B cell (primary cell): ENCODE data around the gene PNKD. TPM values are rescaled to one million over a fixed set of nuclear protein-coding genes. Genes with fewer than 3 reads are reported as not detected.

ENCODE experiments used
- ATAC-seq: fragments of 200-7000 bp; cut with Tn5 transposase; one replicate; pipeline ENCODE4 v1.10.0; 2021; ENCODE audit warnings: low read depth, mild to moderate bottlenecking, moderate number of reproducible peaks, moderate library complexity
- CTCF ChIA-PET: fragments of 350-600 bp; sonication (Branson Sonifier 250); formaldehyde crosslinking; loops from one replicate; lab custom pipeline; 2021; ENCODE audit warnings: antibody characterized with exemption, inconsistent platforms; lab: Charles Lee
- POLR2A ChIA-PET: fragments of 350-600 bp; sonication (Branson Sonifier 250); formaldehyde crosslinking; loops from one replicate; lab custom pipeline; 2021; ENCODE audit warnings: antibody characterized with exemption; lab: Charles Lee
- DNase-seq: peaks from one replicate; pipeline ENCODE4 v3.0.0; 2013
- H2AFZ ChIP-seq: 2 replicates; pipeline ENCODE4 v1.6.1; 2012; ENCODE audit warnings: mild to moderate bottlenecking, low read depth, low read length; ENCODE audit not compliant: insufficient read depth, poor library complexity, severe bottlenecking
- H3K27ac ChIP-seq, 2 donors: 1 replicate in 1 of 2; 2 replicates in 1 of 2; pipeline ENCODE4 v1.5.1; 2012 to 2013; ENCODE audit warnings: low read length in 2 of 2, mild to moderate bottlenecking in 2 of 2, moderate library complexity in 1 of 2
- H3K27me3 ChIP-seq, 4 experiments: fragments of 200-600 bp in 1 of 4; sonication (generic) in 1 of 4; replicated peaks in 1 of 4; 1 replicate in 2 of 4; 2 replicates in 2 of 4; pipeline versions ENCODE4 v1.6.1 to v1.7.0; 2013 to 2016; ENCODE audit warnings: low read length in 3 of 4, mild to moderate bottlenecking in 2 of 4, mixed read lengths in 1 of 4, moderate library complexity in 1 of 4; ENCODE audit not compliant: insufficient read depth in 4 of 4, control insufficient read depth in 3 of 4; ENCODE audit errors: control extremely low read depth in 1 of 4
- H3K36me3 ChIP-seq, 2 experiments: replicated peaks in 1 of 2; 1 replicate in 1 of 2; 2 replicates in 1 of 2; pipeline versions ENCODE4 v1.6.1 to v1.7.1; 2013; ENCODE audit warnings: low read length in 1 of 2; ENCODE audit not compliant: insufficient read depth in 2 of 2, control insufficient read depth in 1 of 2; ENCODE audit errors: control extremely low read depth in 1 of 2, extremely low read depth in 1 of 2
- H3K4me1 ChIP-seq, 2 donors: fragments of 200-600 bp in 1 of 2; sonication (generic) in 1 of 2; 1 replicate in 1 of 2; 2 replicates in 1 of 2; pipeline versions ENCODE4 v1.5.1 to v1.6.1; 2013 to 2017; ENCODE audit warnings: low read length in 2 of 2; ENCODE audit not compliant: control insufficient read depth in 2 of 2, insufficient read depth in 2 of 2
- H3K4me2 ChIP-seq: replicated peaks from 2 replicates; pipeline ENCODE3; 2012; ENCODE audit warnings: mild to moderate bottlenecking, low read depth, low read length; ENCODE audit not compliant: poor library complexity, severe bottlenecking
- H3K4me3 ChIP-seq, 5 experiments: fragments of 200-600 bp in 1 of 5; sonication (generic) in 1 of 5; 1 replicate in 3 of 5; 2 replicates in 2 of 5; pipeline versions ENCODE4 v1.5.1 to v1.7.0; 2011 to 2016; ENCODE audit warnings: low read length in 4 of 5, mild to moderate bottlenecking in 4 of 5, low read depth in 2 of 5, control low read depth in 1 of 5, moderate library complexity in 1 of 5; ENCODE audit not compliant: insufficient read depth in 1 of 5; ENCODE audit errors: control extremely low read depth in 1 of 5, extremely low read depth in 1 of 5
- H3K79me2 ChIP-seq: fragments of 200-600 bp; sonication (generic); one replicate; pipeline ENCODE4 v1.6.0; 2016; ENCODE audit warnings: low read length; ENCODE audit not compliant: control insufficient read depth, insufficient read depth
- H3K9ac ChIP-seq: fragments of 200-600 bp; sonication (generic); 2 replicates; pipeline ENCODE4 v1.6.1; 2017; ENCODE audit warnings: mild to moderate bottlenecking, low read length, moderate library complexity
- H3K9me3 ChIP-seq, 3 donors: one replicate each; pipeline versions ENCODE4 v1.6.1 to v1.7.1; 2013; ENCODE audit warnings: low read length in 2 of 3; ENCODE audit not compliant: control insufficient read depth in 2 of 3, insufficient read depth in 1 of 3; ENCODE audit errors: control extremely low read depth in 1 of 3
- H4K20me1 ChIP-seq: 2 replicates; pipeline ENCODE4 v1.6.0; 2012; ENCODE audit warnings: mild to moderate bottlenecking, low read length; ENCODE audit not compliant: insufficient read depth, control insufficient read depth, poor library complexity, severe bottlenecking
- H3K27ac Mint-ChIP-seq: one replicate; pipeline ENCODE4 v1.8.0; 2021; ENCODE audit warnings: mixed read lengths
- H3K27me3 Mint-ChIP-seq: one replicate; pipeline ENCODE4 v1.8.0; 2021; ENCODE audit warnings: mixed read lengths
- H3K4me1 Mint-ChIP-seq: one replicate; pipeline ENCODE4 v1.8.0; 2021; ENCODE audit warnings: mixed read lengths
- H3K4me3 Mint-ChIP-seq: one replicate; pipeline ENCODE4 v1.8.0; 2021; ENCODE audit warnings: mixed read lengths
- H3K9me3 Mint-ChIP-seq: one replicate; pipeline ENCODE4 v1.8.0; 2022; ENCODE audit warnings: mixed read lengths; ENCODE audit not compliant: insufficient read depth
- EZH2 ChIP-seq: IDR thresholded peaks from 2 replicates; pipeline ENCODE4 v1.6.1; 2012; ENCODE audit warnings: borderline replicate concordance, low read depth, mild to moderate bottlenecking, moderate library complexity, low read length; ENCODE audit not compliant: insufficient read depth, poor library complexity, severe bottlenecking
- WGBS: methylation state at CpG from one replicate; pipeline ENCODE4 v1.1.5; 2013; ENCODE audit warnings: missing lambda C conversion rate; ENCODE audit not compliant: insufficient coverage; 5-methylcytosine and 5-hydroxymethylcytosine counted together
- intact Hi-C: fragments of 100-400 bp; cut with micrococcal nuclease; formaldehyde crosslinking; loops from one replicate; pipeline ENCODE4 v1.10.0; 2022
- polyA plus RNA-seq: library from polyadenylated mRNA; depleted of rRNA; stranded (reverse); fragments of >200 nt; gene quantifications from 2 replicates; pipeline ENCODE4 v1.2.3, GENCODE V29; 2012
- total RNA-seq, 2 donors: library from RNA; stranded (reverse); fragments of 120-200 nt in 1 of 2; gene quantifications; 1 replicate in 1 of 2; 2 replicates in 1 of 2; pipeline versions ENCODE4 v1.2.3 to v1.2.4, GENCODE V29; 2013 to 2022
- TF ChIP-seq, protein P1 (sequence below): fragments of 200-600 bp; IDR thresholded peaks from one replicate; pipeline ENCODE4 v1.8.0; 2022; ENCODE audit warnings: antibody characterized with exemption, mild to moderate bottlenecking

PNKD gene
- total and polyA plus RNA-seq, 2 donors (not counting 1 experiment from before 2014, with no cell fraction given): 29.7 to 55.8 TPM

- WGBS: 78% methylated on average over 5 of the region's 9 CpGs
- Histone ChIP-seq H3K9ac (no peak overlapping the region), H3K27me3 (no peaks in the 10 kb centered on the region), H3K4me2 (no peak overlapping the region), H3K9me3 (no peaks in the 10 kb centered on the region), H3K4me1 (peaks cover 0 to 2% of the 10 kb centered on the region in 2 donors), H2AFZ (no peak overlapping the region), H3K79me2 (no peaks in the 10 kb centered on the region), H3K27ac (no peak overlapping the region), H3K36me3 (no peaks in the 10 kb centered on the region), H3K4me3 (no peak overlapping the region), H4K20me1 (no peaks in the 10 kb centered on the region)
- Mint-ChIP-seq H3K4me1 (peaks cover 3% of the 10 kb centered on the region), H3K27me3 (no peaks in the 10 kb centered on the region), H3K9me3 (no peaks in the 10 kb centered on the region), H3K27ac (no peak overlapping the region), H3K4me3 (no peak overlapping the region)
- no peak for DNase-seq
- ATAC-seq: no peak
- intact Hi-C loops: no loop called here
- TF ChIP-seq, protein P1, sequence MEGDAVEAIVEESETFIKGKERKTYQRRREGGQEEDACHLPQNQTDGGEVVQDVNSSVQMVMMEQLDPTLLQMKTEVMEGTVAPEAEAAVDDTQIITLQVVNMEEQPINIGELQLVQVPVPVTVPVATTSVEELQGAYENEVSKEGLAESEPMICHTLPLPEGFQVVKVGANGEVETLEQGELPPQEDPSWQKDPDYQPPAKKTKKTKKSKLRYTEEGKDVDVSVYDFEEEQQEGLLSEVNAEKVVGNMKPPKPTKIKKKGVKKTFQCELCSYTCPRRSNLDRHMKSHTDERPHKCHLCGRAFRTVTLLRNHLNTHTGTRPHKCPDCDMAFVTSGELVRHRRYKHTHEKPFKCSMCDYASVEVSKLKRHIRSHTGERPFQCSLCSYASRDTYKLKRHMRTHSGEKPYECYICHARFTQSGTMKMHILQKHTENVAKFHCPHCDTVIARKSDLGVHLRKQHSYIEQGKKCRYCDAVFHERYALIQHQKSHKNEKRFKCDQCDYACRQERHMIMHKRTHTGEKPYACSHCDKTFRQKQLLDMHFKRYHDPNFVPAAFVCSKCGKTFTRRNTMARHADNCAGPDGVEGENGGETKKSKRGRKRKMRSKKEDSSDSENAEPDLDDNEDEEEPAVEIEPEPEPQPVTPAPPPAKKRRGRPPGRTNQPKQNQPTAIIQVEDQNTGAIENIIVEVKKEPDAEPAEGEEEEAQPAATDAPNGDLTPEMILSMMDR: no peak
- TF ChIP-seq EZH2: no peak
- POLR2A ChIA-PET: no interaction called here
- CTCF ChIA-PET: interaction anchor here (1.2 to 3.0 kb wide), 4 partner anchors 11 to 50 kb away, joined by 3 to 16 read pairs (median 5); partner anchors contain the start of gene CATIP
These were observed 36.0 kb downstream of the PNKD start for GRCh38 chr2:218306184-218306920.

GRCh38 chr2:218307415-218308090 lies 37.2 kb downstream of the PNKD start:
- 94% methylated on average over 2 of the region's 6 CpGs for WGBS
- H3K4me2 ChIP-seq: no peak overlapping the region
- H2AFZ ChIP-seq: no peak overlapping the region
- no peaks in the 10 kb centered on the region for H4K20me1 ChIP-seq
- no peaks in the 10 kb centered on the region for H3K27me3 Mint-ChIP-seq
- ChIA-PET CTCF (interaction anchor here (0.5 to 3.0 kb wide), 3 partner anchors 21 to 89 kb away, joined by 3 to 16 read pairs (median 4); partner anchors contain the start of gene CATIP), POLR2A (no interaction called here)
- no peaks in the 10 kb centered on the region for H3K36me3 ChIP-seq
- no peaks in the 10 kb centered on the region for H3K27me3 ChIP-seq
- no peak overlapping the region for H3K9ac ChIP-seq
- H3K4me3 Mint-ChIP-seq: no peak overlapping the region
- ATAC-seq (no peak), DNase-seq (no peak)
- H3K27ac ChIP-seq: no peak overlapping the region
- H3K4me1 ChIP-seq: no peaks in the 10 kb centered on the region
- H3K4me1 Mint-ChIP-seq: no peaks in the 10 kb centered on the region
- no peaks in the 10 kb centered on the region for H3K79me2 ChIP-seq
- intact Hi-C loops: no loop called here
- TF ChIP-seq, protein P1: no peak
- TF ChIP-seq EZH2: no peak
- no peak overlapping the region for H3K27ac Mint-ChIP-seq
- no peak overlapping the region for H3K4me3 ChIP-seq
- no peaks in the 10 kb centered on the region for H3K9me3 ChIP-seq
- H3K9me3 Mint-ChIP-seq: no peaks in the 10 kb centered on the region
